IgD-negative memory B cell (primary cell): ENCODE data around the gene EMILIN2. TPM values are rescaled to one million over a fixed set of nuclear protein-coding genes. Genes with fewer than 3 reads are reported as not detected.
A peak's percentile ranks its signal among the peaks of the same experiment; 100 is the strongest.
"Not testable (repeated sequence)": the region's sequence is repeated elsewhere in the genome, so short reads cannot be mapped to it uniquely, and the experiment has no call there.

Source experiments
- H3K27ac Mint-ChIP-seq, 3 donors: one replicate each; pipeline ENCODE4 v1.8.0; 2020 to 2022; ENCODE audit warnings: mild to moderate bottlenecking in 3 of 3, mixed read lengths in 3 of 3, moderate library complexity in 1 of 3
- H3K27me3 Mint-ChIP-seq: one replicate; pipeline ENCODE4 v1.8.0; 2021; ENCODE audit warnings: mixed read lengths
- H3K36me3 Mint-ChIP-seq: one replicate; pipeline ENCODE4 v1.8.0; 2020; ENCODE audit warnings: mild to moderate bottlenecking, mixed read lengths
- H3K4me1 Mint-ChIP-seq, 3 donors: one replicate each; pipeline ENCODE4 v1.8.0; 2020 to 2022; ENCODE audit warnings: mixed read lengths in 3 of 3, mild to moderate bottlenecking in 1 of 3
- H3K4me3 Mint-ChIP-seq, 4 donors: one replicate each; pipeline ENCODE4 v1.8.0; 2020 to 2022; ENCODE audit warnings: mild to moderate bottlenecking in 4 of 4, mixed read lengths in 4 of 4, moderate library complexity in 3 of 4
- H3K9me3 Mint-ChIP-seq, 3 donors: one replicate each; pipeline ENCODE4 v1.8.0; 2020 to 2021; ENCODE audit warnings: mixed read lengths in 3 of 3, mild to moderate bottlenecking in 1 of 3
- polyA plus RNA-seq: library from polyadenylated mRNA; unstranded; fragments of 300-500 nt; fragmentation: Illumina TruSeq; gene quantifications from one replicate; pipeline ENCODE4 v1.2.3, GENCODE V29; 2021

The EMILIN2 gene
- polyA plus RNA-seq, 1 donor from 2014 or later: 2.9 TPM

DNA sequence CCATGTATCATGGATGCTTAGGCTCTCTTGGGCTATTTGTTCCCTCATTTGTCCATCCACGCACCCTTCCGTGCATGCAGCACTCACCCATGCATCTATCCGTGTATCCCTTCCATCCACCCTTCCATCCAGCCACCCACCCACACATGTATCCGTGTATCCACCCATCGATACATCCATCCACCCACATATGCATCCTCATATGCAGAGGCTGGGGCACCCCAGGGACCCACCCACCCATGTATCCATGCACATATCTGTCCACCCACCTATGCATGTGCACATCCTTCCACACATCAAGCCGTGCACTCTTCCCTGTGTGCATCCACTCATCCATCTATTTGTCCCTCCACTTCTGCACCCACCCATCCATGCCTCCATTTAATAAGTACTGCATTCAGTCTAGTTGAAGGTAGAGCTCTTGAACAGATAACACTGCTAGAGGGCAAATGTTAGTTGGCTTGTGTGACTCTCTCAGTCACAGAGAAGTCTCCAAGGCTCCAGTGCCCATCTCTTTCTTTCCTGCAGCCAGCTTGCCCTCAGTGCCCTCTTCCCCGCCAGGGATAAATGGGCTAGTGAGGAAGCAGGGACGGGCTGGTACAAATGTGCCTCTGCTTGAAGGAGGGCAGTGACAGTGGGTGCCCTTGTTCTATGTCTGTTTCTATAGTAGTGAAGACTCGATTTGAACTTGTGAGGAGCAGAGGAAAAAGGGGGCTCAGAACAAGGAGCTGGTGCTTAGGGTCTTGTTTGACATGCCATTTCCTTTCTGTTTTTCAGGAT is 61.5 kb downstream of the EMILIN2 start:
- H3K27me3 Mint-ChIP-seq: no peaks in the 10 kb centered on the region
- H3K4me1 Mint-ChIP-seq: peaks cover 0 to 3% (median 2%) of the 10 kb centered on the region in 3 donors
- H3K27ac Mint-ChIP-seq: peak overlapping the region in 1 of 3 donors; percentile 48
- no peaks in the 10 kb centered on the region for H3K9me3 Mint-ChIP-seq
- H3K4me3 Mint-ChIP-seq: peak overlapping the region; percentile 17 to 63 (median 36)
- H3K36me3 Mint-ChIP-seq: peaks cover 2% of the 10 kb centered on the region

DNA sequence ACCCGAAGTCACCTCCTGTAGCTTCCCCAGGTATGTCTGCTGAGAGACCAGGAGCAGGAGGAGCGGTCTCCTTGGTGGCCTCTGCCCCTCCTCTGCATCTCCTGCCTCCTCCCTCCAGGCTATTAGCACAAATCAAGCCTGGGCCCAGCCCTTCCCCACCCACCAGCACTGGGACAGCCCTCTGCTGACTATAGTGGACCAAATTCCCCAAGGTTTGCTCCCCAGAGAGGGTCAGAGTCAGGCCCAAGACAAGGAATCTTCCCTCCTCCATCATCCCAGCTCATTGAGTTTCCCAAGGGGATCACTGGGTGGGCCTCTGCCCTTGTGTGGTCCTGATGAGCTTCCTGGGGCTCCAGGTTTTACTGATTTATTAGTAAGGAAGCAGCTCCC is 62.1 kb downstream of the EMILIN2 start:
- Mint-ChIP-seq H3K9me3 (no peaks in the 10 kb centered on the region), H3K4me3 (peak overlapping the region in 2 of 4 donors; percentile 30 to 41), H3K27ac (no peak overlapping the region), H3K4me1 (peaks cover 0 to 3% (median 2%) of the 10 kb centered on the region in 3 donors), H3K36me3 (peaks cover 2% of the 10 kb centered on the region), H3K27me3 (no peaks in the 10 kb centered on the region)

DNA sequence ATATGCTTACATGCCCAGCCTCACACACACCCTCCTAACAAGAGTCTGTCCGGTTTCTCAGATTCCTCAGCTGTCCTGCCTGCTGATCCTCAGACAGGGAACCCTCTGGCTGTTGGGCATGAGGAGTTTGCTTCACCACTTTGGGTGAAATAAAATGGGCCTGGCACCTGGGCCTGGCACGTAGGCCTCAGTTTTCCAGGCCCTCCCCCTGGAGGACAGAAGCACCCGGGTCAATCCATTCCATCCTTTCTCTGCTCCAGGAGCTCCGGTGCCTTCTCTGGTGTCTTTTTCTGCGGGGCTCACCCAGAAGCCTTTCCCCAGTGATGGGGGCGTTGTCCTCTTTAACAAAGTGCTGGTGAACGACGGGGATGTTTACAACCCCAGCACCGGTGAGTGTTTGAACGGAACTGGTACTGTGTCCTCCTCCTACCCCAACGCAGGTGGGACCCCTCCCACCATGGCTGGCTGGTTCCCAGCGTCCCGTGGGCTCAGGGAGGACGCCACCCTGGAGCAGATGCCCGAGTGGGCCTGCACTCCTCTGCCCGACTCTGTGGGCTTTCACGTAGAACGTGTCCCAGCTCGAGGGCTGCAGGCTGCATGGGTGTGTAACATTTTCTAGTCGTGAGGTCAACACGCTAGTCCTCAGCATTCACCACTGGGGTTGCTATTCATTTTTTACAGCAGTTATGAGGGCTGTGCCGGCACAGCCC is 62.8 kb downstream of the EMILIN2 start:
- Mint-ChIP-seq H3K27ac (no peak overlapping the region), H3K4me1 (peaks cover 0 to 3% (median 2%) of the 10 kb centered on the region in 3 donors), H3K36me3 (peaks cover 2% of the 10 kb centered on the region), H3K9me3 (no peaks in the 10 kb centered on the region), H3K4me3 (peak overlapping the region in 2 of 4 donors; percentile 22 to 30), H3K27me3 (no peaks in the 10 kb centered on the region)

DNA sequence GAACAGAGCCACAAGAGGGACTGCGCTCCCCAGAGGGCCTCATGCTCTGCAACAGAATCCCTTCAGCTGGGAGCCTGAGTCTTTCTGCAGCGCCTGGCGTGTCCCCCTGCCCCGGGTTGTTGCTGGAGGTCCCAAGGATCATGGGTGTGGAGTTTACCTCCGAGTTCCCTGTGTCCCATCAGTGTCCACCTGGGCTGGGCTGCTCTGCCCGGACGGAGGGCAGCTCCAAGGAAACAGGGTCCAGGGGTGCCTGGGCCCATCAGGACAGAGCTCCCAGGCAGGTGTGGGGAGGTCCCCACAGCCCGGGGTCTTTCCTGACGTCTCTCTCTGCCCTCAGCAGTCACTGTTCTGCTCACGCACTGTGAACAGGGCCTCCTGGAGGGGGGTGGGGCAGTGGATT is 63.5 kb downstream of the EMILIN2 start:
- H3K4me3 Mint-ChIP-seq: peak overlapping the region in 1 of 4 donors; percentile 40
- peaks cover 2% of the 10 kb centered on the region for H3K36me3 Mint-ChIP-seq
- no peaks in the 10 kb centered on the region for H3K27me3 Mint-ChIP-seq
- H3K27ac Mint-ChIP-seq: no peak overlapping the region
- no peaks in the 10 kb centered on the region for H3K9me3 Mint-ChIP-seq
- H3K4me1 Mint-ChIP-seq: peaks cover 0 to 3% (median 2%) of the 10 kb centered on the region in 3 donors

DNA sequence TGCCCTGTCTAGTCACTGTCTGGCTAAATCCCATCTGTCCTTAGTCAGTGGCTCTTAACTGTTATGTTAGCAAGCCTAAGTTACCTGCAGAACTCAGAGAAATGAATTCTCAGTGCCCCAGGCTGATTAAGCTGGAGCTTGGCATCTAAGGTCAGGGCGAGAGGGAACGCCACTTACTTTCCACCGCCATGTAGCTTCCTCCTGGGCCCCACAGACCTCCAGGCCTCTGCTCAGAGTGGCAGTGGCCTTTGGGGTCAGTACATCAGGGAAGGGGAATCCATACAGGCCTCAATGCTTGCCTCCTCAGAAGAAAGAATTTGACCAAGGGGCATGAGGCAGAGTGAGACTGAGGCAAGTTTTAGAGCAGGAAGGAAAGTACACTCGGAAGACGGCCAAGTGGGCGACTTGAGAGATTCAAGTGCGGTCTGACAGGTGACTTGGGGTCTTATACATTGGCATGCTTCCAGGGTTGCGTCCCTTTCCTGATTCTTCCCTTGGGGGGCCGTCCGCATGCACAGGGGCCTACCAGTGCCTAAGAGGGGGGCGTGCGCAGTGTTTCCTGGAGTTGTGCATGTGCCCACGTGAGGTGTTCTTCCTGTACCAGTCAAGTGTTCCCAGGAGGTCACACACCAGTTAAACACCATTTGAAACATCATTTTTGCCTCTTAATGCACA is 64.1 kb downstream of the EMILIN2 start:
- Mint-ChIP-seq H3K4me3 (peak overlapping the region in 1 of 4 donors; percentile 40), H3K36me3 (peaks cover 2% of the 10 kb centered on the region)

DNA sequence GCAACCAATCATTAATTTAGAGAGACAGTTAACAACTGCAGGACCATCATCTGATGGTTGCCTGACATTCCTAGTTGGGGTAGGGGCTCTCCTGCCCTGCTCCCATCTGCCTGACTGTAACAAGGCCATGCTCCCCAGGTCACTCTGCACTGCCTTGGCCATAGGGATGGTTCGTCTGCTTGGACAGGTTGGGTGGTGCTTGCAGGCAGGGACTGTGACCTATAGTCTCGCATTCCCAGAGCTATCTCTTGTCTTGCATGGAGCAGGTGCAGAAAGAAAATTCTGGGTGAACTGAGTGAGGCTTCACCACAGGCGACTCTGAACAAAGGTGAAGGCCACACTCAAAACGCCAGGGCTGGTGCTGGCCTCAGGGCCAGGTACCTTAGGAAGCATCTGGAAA is 64.7 kb downstream of the EMILIN2 start:
- no peaks in the 10 kb centered on the region for H3K27me3 Mint-ChIP-seq
- peak overlapping the region in 1 of 4 donors; percentile 40 for H3K4me3 Mint-ChIP-seq
- peaks cover 2% of the 10 kb centered on the region for H3K36me3 Mint-ChIP-seq
- no peaks in the 10 kb centered on the region for H3K9me3 Mint-ChIP-seq
- peaks cover 3 to 9% (median 5%) of the 10 kb centered on the region in 3 donors for H3K4me1 Mint-ChIP-seq
- peak overlapping the region in 2 of 3 donors; percentile 35 to 89 for H3K27ac Mint-ChIP-seq

More for the DNA sequence above, 64.1 kb downstream of the EMILIN2 start:
- no peaks in the 10 kb centered on the region for H3K9me3 Mint-ChIP-seq
- peaks cover 0 to 3% (median 2%) of the 10 kb centered on the region in 3 donors for H3K4me1 Mint-ChIP-seq
- H3K27ac Mint-ChIP-seq: peak overlapping the region; percentile 35 to 89 (median 86)
- no peaks in the 10 kb centered on the region for H3K27me3 Mint-ChIP-seq

DNA sequence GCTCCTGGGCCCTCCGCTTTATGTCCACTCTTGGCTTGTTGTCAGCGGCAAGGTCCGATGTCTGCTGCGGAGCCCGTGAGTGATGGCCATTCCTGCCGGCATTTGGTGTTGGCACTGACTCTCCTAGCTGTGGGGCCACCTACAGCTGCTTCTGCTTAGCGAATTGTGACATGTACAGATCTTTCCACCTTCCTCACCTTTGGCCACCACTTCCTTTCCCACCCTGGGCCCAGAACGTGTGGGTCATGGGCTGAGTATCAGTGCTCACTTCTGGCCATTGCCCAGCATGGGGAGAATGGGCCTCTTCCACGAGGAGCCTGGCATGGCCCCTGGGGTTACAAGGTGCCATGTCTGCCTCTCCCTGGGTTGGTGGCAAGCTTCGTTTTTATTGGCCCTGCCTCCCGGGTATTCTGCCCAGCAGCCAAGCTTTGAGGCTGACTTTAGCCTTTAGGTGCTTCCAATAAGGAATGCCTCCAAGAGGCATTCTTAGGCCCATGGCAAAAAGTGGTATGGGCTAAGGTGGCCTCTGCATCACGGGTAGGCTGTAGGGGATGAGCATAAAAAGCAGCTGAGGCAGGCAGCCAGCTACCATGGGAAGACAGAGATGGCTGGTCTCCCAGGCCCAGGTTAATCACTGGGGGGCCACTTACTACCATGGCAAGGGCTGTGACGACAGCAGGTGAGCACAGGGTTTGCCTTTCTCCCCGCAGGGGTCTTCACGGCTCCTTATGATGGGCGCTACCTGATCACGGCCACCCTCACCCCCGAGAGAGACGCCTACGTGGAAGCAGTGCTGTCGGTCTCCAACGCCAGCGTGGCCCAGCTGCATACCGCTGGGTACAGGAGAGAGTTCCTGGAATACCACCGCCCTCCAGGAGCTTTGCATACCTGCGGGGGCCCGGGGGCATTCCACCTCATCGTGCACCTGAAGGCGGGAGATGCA is 65.8 kb downstream of the EMILIN2 start:
- Mint-ChIP-seq H3K4me1 (peaks cover 14 to 19% (median 16%) of the 10 kb centered on the region in 3 donors), H3K4me3 (no peak overlapping the region), H3K36me3 (peaks cover 6% of the 10 kb centered on the region), H3K27ac (no peak overlapping the region), H3K9me3 (no peaks in the 10 kb centered on the region), H3K27me3 (no peaks in the 10 kb centered on the region)

DNA sequence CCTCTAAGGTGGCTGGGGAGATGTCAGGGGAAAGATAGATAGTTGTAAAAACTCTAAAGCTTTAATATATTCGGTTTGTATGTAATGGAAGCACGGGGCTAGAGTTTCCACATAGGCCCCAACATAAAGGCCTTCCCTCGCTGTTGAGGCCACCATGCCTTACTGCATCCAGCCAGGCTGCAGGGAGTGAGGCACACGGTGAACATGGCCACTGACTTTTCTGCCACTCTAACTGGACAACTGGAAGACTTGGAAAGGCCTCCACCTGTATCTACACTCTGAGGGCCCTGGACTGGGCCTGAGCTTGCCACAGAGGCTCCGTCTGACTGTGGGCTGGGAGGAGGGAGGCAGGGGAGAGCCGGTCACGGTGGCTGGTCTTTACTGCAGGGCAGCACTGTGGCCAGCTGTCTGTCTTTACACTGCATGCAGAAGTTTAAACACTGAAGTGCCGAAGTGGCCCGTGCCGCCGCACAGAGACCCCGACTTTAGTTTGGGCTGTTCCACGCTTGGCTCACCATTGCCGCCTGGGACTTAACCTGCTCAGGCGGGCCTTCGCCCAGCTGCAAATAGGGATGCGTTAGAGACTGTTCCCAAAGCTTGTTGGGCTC is 66.7 kb downstream of the EMILIN2 start:
- H3K4me1 Mint-ChIP-seq: peaks cover 21 to 26% (median 21%) of the 10 kb centered on the region in 3 donors

DNA sequence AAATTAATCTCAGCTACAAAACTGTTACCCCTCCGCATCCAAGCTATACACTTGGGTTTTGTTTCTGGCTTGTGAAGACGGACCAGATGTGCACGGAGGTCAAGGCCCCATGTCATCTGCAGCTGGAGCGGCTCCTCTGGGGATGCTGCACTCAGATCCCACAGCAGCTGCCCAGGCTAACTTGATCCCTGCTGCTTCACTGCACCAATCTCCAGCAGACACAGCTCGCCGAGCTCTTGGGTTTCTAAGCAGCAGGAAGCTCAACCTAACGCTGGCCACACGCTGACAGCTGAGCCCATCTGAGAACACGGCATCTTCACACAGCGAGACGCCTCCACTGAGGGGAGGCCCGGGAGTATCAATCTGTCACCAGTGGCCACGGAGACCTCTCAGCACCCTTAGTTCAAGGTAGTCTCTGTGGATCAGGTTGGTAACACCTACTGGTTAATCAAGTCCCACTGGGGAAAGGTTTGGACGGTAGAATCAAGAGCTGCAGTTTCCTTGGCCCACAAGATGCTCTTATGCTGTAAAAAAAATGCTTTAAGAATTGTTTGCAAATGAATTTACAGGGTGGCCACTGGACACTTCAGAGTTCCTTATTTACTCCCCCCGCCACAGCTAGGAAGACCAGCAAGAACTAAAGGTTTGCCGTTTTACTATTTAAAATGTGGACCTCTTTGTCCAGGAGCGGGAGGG is 67.5 kb downstream of the EMILIN2 start:
- Mint-ChIP-seq H3K36me3 (peaks cover 6% of the 10 kb centered on the region), H3K27ac (no peak overlapping the region), H3K9me3 (no peaks in the 10 kb centered on the region), H3K4me1 (peaks cover 21 to 27% (median 22%) of the 10 kb centered on the region in 3 donors), H3K4me3 (no peak overlapping the region), H3K27me3 (no peaks in the 10 kb centered on the region)

More for the DNA sequence above, 66.7 kb downstream of the EMILIN2 start:
- peak overlapping the region in 1 of 4 donors; percentile 23 for H3K4me3 Mint-ChIP-seq
- peaks cover 6% of the 10 kb centered on the region for H3K36me3 Mint-ChIP-seq
- H3K27me3 Mint-ChIP-seq: no peaks in the 10 kb centered on the region
- H3K9me3 Mint-ChIP-seq: no peaks in the 10 kb centered on the region
- peak overlapping the region in 1 of 3 donors; percentile 59 for H3K27ac Mint-ChIP-seq

DNA sequence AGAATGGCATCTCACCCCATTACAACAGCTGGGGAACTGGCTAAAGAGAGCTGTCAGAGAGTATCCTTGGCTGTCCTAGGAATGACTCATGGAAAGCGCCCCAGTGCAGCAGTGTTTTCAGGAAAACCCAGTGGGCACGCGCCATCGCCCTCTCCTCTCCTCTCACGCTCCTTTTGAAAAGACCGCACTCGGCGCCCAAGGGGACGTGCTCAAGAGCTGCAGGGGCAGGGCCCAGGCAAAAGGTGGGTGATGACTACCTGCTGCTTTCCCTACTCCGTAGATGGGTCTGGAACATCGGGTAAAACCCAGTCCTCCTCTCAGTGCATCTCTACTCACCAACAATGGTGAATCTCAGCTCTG is 68.1 kb downstream of the EMILIN2 start:
- Mint-ChIP-seq H3K9me3 (no peaks in the 10 kb centered on the region), H3K27me3 (no peaks in the 10 kb centered on the region), H3K4me1 (peaks cover 21 to 27% (median 22%) of the 10 kb centered on the region in 3 donors), H3K27ac (no peak overlapping the region), H3K4me3 (no peak overlapping the region), H3K36me3 (peaks cover 6% of the 10 kb centered on the region)

DNA sequence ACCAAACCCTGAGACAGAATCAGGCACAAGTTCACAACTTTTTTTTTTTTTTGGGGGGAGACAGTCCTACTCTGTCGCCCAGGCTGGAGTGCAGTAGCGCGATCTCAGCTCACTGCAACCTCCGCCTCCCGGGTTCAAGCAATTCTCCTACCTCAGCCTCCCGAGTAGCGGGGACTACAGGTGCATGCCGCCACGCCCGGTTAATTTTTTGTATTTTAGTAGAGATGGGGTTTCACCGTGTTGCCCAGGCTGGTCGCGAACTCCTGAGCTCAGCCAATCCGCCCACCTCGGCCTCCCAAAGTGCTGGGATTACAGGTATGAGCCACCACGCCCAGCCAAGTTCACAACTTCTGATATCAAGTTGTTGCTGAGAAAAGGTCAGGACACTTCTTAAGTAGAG is 68.7 kb downstream of the EMILIN2 start:
- H3K27ac Mint-ChIP-seq: not testable (repeated sequence)

DNA sequence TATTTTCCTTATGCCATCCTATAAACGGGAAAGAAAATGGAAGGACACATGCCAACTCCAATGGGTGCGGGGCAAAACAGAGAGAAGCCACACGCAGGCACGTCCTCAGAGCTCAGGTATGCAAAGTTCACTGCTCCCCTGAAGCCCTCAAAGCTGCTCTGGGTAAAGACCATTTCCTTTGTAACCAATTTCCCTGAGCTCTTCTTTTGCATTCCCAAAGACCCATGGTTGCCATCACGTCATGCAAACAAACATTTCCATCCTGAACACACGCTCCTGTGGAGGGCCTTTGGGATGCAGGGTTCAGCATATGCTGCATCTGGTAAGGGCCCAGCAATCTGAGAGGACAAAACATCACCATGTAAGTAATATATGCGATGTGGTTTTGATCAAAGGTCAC is 69.4 kb downstream of the EMILIN2 start:
- no peak overlapping the region for H3K4me3 Mint-ChIP-seq
- peak overlapping the region; percentile 73 to 92 (median 76) for H3K27ac Mint-ChIP-seq
- H3K4me1 Mint-ChIP-seq: peaks cover 22 to 27% (median 23%) of the 10 kb centered on the region in 3 donors
- H3K27me3 Mint-ChIP-seq: no peaks in the 10 kb centered on the region
- no peaks in the 10 kb centered on the region for H3K9me3 Mint-ChIP-seq
- peaks cover 6% of the 10 kb centered on the region for H3K36me3 Mint-ChIP-seq

More for the DNA sequence above, 68.7 kb downstream of the EMILIN2 start:
- peaks cover 22 to 27% (median 22%) of the 10 kb centered on the region in 3 donors for H3K4me1 Mint-ChIP-seq
- not testable (repeated sequence) for H3K36me3 Mint-ChIP-seq, H3K9me3 Mint-ChIP-seq, H3K4me3 Mint-ChIP-seq, H3K27me3 Mint-ChIP-seq

DNA sequence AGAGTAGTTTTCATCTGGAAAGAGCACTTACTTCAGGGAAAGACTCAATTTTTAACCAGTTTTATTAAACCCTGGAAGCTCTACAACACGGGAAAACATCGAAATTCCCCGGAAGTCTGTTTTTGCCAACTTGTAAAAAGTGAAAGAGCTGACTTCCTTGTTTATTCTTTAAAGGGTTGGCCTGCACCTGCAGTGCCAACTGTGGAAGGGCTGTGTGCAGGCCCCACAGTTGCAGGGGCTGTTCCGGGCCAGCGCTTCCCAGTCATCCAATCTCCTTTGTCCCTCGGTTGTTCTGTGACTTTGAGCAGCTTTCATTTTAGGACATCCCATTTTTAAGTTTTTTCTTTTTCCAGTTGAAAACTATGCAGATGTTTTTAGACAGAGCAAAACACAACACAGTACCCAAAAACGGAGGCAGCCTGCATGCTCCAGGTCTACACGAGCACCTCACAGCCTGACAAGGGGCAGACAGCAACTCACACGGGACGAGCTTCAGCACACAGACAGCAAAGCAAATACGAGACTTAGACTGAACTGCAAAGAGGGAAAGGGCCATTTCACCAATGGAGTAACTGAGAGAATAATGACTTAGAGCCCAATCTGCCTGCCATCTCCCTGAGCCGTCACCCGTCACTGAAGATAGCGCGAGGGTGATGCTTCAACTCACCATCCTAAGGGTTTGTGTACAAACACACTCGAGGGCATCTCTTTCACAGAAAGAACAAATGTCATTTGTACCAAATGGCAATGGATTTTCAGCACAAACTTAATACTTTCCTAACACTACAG is 70.6 kb downstream of the EMILIN2 start:
- Mint-ChIP-seq H3K4me3 (peak overlapping the region; percentile 33 to 86 (median 74)), H3K36me3 (peaks cover 4% of the 10 kb centered on the region), H3K27ac (peak overlapping the region; percentile 57 to 94 (median 73))

More for the DNA sequence above, 70.6 kb downstream of the EMILIN2 start:
- H3K9me3 Mint-ChIP-seq: no peaks in the 10 kb centered on the region
- H3K4me1 Mint-ChIP-seq: peaks cover 22 to 27% (median 26%) of the 10 kb centered on the region in 3 donors
- no peaks in the 10 kb centered on the region for H3K27me3 Mint-ChIP-seq
